ENCODE measurements around the gene CNOT6L.
A peak's percentile ranks its signal among the peaks of the same experiment; 100 is the strongest.
"Not testable (repeated sequence)": the region's sequence is repeated elsewhere in the genome, so short reads cannot be mapped to it uniquely, and the experiment has no call there.

CNOT6L gene

DNA sequence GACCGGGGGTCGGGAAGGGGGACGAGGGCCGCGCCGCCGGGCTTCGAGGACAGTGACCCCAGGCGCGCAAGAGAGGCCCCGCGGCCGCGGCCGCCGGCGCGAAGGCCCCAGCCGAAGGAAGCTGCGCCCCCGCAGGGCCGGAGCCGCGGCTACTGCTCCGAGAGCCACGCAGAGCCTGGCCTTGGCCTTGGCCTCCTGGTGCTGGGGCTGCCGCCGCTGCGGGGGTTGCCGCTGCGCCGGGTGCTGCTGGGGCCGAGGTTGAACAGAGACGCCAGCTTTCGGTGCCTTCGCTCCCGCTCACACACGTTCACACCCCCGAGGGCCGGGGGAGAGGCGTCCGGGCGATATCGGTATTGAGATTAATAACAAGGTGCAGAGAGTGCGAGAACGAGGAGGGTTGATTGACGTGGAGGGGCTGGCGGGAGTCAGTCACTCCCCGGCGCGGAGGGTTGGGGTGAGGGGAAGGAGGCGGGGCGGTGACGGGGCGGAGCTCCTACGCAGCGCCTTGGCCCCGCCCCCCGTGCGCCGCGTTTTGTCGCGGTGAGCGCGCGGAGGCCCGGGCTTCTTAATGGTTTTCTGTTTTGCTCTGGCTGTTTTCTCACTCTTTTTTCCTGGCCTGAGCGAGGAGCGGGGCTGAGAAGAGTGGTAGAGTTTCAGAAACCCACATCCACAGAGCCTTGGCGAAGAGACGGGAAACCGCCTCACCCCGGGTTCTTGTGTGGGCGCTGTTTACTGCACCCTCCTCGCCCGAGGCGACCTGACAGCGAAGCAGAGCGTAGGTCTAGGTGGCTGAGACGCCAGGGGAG, 878 bp upstream of the CNOT6L start:
- peak; percentile 96 to 97 for DNase-seq

DNA sequence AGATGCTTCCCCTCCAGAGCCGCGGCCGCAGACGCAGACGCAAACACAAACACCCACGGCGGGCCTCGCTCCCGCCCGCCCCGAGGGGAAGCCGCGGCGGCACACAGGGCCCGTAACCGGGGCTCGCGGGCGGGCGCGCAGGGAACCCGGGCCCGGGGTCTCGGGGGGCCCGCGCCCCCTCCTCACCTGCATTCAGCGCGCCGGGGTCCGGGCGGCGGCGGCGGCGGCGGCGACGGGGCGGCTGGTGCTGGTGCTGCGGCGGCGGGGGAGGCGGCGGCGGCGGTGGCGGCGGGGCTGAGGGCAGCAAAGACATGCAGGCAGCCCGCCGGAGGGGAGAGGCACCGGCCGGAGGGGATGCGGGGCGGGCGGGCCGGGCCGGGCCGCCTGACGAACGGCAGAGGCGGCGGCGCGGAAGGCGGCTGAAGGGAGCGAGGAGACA, 255 bp upstream of the CNOT6L start:
- DNase-seq: no peak

DNA sequence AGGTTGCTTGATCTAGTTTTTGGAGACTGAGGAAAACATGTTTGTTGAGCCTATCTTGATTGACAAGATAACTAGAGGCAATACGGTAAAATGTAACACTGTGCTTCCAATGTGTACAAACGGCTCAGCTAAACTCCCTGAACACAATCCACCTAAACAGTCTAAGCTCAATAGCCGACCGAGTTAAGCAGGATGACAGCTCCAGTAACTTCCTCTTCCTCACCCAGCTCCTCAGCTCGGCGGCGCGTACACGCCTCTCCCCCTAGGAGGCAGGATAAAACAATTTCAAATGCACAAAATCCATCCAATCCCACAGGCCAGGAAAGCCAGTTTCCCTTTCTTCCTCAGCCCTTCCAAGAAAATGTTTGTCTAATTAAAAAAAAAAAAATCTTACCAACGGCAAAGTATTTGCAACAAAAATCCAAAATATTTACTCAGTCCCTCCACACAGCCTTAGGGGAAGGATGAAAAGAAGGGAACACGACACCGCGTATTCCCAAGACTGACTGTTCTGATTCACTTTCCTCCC, 1.0 kb downstream of the CNOT6L start:
- DNase-seq: peak; percentile 49 to 54

DNA sequence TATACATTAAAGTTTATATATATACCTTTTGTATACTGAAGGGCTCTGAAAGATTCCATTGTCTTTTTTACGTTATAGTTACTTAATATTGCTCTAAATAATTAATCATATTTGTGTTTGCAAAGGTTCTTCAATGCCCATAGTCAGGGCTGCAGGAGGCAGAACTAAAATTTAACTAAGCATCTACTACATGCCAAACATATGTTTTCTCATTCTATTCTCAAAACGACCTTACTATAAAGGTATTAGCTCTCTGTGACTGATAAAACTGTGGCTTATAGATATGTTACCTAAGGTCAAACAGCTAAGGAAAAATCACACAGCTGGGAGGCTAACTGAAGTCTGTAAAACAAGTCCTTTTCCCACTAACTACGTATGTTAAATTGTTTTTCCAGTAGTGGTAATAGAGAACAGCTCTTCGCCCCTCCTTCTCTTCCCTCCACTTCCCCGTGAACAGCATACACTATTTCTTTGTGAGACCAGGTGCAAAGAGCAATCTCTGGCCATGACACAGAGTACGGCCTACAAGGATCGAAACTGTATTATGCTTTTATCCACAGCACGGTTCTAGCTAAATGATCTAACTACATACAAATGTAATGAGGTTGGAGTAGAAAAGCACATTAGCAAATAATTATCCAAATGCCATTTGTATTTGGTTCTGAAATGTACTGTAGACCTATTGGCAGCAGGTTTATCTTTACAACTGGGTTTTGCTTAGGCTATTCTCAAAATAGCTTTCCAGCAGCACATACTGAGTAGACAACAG, 1.7 kb downstream of the CNOT6L start:
- DNase-seq: no peak

DNA sequence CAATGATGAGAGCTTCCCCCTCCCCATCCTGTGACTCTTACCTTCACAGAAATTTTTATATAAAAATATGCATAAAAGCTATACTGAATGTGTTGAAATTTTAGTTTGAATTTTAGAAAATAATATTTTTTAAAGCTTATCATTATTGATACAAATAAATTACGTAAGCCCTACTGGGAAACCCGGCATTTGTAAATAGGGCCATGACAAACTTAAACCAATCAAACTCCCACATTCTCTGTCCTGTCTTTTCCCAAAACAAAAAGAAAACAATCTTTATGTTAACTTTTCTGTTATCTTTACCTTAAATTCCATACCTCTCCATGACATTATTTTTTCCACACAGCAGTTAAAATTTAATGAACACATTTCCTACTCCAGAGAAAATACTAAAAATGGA, 2.6 kb downstream of the CNOT6L start:
- no peak for DNase-seq

DNA sequence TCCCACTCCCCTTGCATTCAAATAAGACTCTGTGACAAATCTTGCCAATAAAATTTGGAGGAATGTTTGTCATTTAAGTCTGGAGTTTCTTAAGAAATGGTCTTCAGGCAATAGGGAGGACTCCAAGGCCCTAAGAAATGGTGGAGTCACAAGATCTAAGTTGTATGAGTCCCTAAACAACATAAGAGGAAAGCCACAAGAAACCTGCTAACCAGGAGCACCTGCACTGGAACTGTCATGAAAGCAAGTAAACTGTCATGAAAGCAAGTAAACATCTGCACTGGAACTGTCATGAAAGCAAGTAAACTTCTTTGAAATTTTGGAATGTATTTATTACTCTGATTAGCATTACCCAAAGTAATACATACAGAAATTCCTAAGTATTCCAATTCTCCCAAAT, 3.5 kb downstream of the CNOT6L start:
- no peak for DNase-seq

DNA sequence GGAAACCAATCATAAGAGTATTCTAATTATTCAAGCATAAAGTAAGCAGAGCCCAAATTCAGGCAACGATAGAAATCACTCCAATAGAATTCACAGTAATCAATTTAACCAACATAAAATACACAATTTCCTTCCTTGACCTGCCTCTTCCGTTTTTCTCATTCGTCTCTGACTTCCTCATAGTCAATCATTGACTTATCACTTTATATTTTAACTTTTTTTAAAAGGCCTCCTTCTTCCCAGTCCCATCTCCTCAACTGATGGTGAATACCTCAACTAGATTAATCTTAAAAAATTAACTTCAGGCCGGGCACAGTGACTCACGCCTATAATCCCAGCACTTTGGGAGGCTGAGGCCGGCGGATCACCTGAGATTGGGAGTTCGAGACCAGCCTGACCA, 13.3 kb downstream of the CNOT6L start:
- no peak for DNase-seq

DNA sequence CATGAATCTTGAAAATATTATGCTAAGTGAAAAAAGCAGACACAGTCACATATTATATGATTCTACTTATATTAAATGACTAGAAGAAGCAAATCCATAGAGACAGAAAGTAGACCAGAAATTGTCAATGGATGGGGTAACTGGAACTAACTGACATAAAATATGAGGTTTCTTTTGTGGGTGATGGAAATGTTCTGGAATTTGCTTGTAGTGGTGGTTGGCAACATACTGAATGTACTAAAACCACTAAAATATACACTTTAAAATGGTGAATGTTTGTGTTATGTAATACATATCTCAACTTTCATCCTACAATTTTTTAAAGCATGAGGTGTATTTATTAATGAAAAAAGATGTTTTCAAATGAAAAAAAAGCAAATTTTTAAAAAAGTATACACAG, 14.7 kb downstream of the CNOT6L start:
- no peak for DNase-seq

DNA sequence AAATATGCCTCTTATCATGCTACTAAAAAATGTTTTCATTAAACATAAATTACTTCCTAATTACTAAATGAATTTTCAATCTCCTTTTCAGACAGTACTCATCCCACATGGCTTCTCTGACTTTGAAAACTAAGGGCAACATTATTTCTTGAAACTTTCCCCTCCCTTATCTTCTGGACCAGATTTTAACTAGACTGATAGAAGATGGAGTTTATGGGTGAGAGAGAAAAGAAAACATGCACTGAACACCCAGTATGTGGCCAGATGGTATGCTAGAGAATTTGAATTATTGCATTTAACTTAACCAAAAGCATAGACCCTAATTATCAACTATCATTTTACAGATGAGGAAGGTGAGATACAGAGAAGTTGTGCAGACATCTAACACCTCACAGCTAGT, 16.8 kb downstream of the CNOT6L start:
- DNase-seq: no peak

DNA sequence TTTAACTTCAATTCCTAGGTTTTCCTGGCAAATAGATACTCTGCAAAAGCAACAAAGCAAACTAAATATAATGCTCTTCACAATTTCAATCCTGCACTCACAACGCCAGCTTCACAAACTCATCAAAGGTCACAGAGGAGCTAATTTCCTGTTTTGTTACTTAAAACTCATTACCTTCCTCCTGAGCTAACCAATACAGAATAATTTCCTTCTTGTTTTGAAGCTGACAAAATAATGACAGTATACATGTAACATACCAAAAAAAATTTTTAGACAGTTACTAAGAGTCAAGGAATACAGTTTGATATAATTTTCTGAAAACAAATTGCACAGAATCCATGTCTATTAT, 17.9 kb downstream of the CNOT6L start:
- DNase-seq: no peak

DNA sequence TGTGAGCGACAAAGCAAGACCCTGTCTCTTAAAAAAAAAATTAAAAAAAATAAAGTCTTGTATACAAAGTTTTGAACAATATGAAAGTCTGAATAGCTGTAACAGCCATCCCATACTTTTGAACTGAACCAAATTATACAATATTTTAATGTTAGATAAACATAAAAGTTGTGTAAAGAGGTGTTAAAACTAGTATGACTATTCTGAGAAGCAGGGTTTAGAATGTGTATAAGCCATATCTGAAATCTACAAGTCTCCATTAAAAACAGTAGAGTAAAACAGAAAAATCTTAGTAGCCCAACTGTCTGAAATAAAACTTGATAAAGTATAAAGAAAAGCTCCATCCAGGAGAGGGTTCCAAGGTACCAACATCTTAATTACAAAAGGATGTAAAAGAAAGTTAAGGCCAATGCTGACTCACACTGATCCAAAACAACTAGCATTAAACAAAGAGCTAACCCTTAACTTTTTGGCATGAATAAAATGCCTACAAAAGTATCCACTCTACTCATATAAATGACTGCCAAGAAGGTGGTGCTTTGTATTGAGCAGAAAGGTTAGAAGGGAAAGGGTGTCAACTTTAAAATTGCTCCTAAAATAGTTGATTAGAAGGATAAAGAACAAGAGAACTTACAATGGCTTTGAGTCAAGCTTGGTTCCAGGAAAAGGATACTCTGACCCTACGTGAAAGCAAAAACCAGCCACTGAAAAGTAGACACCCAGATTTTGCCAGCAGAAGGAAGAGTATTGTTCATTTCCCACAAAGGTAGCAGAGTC, 18.5 kb downstream of the CNOT6L start:
- no peak for DNase-seq

DNA sequence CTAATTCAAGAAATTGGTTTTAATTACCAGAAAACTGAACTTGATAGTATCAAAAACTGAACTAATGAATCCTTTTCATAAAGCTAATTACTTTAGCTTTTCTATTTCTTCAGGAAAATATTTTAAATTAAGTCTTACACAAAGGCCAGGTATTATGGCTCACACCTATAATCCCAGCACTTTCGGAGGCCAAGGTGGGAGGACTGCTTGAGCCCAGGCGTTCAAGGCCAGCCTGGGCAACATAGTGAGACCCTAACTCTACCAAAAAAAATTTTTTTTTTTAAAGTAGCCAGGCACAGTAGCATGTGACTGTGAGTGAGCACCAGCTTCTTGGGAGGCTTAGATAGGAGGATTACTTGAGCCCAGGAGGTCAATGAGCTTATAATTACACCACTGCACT, 19.1 kb downstream of the CNOT6L start:
- DNase-seq: no peak

DNA sequence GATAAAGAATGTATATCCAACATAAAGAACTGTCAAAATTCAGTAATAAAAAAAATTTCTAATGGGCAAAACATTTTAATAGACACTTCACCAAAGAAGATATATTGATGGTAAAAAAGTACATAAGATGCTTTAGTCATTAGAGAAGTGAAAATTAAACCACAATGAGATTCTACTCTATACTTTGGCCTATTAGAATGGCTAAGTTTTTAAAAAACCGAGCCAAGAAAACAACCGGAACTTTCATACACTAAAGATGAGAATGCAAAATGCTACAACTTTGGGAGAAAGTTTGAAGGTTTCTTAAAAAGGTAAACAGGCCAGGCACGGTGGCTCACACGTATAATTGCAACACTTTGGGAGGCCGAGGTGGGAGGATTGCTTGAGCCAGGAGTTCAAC, 20.8 kb downstream of the CNOT6L start:
- DNase-seq: no peak

DNA sequence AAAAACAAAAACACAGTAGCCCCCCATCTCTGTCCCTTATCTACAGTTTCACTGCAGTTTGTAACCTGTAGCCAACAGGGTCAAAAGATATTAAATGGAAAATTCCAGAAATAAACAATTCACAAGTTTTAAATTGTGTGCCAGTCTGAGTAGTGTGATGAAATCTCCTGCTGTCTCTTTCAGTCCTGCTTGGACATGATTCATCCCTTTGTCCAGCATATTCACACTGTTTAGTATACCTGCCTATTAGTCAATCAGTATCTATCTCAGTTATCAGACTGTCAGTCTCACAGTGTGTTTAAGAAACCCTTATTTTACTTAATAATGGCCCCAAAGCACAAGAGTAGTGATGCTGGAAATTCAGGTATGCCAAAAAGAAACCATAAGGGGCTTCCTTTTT, 21.9 kb downstream of the CNOT6L start:
- DNase-seq: no peak

DNA sequence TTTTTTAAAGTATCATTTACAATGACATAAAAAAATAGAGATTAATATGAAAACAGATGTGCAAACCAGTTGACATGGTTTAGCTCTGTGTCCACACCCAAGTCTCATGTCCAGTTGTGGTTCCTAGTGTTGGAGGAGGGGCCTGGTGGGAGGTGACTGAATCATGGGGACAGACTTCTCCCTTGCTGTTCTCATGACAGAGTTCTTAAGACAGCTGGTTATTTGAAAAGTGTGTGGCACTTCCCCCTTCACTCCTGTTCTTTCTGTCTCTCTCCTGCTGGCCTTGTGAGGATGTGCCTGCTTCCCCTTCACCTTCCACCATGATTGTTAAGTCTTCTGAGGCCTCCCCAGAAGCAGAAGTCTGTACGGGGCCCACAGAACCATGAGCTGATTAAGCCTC, 23.8 kb downstream of the CNOT6L start:
- no peak for DNase-seq

DNA sequence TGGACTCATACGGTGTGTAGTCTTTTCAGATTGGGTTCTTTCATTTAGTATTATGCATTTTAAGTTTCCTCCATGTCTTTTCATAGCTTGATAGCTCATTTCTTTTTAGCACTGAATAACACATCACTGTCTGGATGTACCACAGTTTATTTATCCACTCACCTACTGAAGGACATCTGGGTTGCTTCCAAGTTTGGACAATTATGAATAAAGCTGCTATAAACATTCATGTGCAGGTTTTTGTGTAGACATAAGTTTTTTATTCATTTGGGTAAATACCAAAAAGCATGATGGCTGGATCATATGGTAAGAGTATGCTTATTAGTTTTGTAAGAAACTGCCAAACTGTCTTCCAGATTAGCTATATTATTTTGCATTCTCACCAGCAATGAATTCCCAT, 29.0 kb downstream of the CNOT6L start:
- DNase-seq: no peak

DNA sequence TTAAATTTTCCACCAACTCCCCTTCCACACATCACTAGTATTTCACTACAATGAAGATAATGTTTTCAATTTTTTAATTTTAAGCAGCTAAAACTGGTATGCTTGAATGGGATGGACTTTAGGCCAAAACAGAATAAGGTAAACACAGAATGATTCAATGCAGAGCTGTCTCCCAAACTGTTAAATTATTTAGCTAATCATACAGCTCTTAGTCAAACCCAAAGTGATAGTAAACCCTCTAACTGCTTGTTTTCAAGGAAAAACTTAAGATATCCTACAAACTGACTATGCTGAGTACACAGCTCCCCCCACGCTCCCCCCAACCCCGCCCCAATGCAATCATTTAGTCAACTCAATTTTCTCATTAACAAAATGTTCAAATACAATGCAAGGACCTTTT, 30.2 kb downstream of the CNOT6L start:
- DNase-seq: no peak

DNA sequence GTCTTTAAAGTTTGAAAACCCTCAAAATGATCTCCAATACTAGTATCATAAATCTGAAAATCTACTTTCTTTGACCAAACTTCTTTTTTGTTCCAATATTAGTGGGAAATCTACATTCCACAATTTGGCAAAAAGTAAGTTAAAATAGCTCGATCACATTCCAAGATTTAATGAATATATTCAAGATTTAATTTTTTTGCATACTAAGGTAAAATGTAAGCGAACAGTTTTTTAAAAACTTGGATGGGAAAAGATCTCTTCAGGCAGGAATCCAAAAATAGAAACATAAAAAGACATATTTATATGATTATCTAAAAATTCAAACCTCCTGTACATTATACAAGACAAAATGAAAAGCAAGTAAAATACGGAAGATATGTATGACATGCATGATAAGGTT, 31.2 kb downstream of the CNOT6L start:
- no peak for DNase-seq

DNA sequence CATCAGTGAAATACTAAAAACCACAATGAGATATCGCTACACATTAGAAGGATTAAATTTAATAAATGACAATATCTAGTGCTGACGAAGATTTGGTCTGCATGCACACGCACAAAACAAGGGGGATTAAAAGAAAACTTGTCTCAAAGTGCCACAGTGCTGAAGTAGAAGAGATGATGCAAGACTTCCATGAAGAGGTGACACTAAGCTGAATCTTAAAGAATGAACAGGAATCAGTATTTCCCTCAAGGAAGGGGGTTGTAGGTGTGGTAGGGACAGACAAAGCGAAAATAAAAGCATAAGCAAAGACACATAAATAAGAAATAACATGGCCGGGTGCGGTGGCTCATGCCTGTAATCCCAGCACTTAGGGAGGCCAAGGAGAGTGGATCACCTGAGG, 33.5 kb downstream of the CNOT6L start:
- no peak for DNase-seq

DNA sequence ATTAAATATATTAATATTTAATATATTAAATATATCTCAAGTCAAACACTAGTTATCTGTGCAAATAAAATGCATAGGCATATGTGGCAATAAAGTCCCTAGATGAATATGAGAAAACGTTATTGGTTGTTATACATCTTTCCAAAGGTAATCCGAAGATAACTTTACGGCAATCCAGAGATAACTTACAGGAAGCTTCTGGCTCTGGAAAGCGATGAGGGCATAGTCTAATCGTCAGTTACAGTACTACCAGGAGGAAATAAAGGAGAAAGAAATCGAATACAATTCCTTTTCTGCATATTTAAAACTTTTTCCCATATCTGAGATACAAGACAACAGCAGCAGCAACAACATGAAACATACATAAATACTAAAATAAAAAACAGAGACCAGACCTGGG, 35.3 kb downstream of the CNOT6L start:
- no peak for DNase-seq

DNA sequence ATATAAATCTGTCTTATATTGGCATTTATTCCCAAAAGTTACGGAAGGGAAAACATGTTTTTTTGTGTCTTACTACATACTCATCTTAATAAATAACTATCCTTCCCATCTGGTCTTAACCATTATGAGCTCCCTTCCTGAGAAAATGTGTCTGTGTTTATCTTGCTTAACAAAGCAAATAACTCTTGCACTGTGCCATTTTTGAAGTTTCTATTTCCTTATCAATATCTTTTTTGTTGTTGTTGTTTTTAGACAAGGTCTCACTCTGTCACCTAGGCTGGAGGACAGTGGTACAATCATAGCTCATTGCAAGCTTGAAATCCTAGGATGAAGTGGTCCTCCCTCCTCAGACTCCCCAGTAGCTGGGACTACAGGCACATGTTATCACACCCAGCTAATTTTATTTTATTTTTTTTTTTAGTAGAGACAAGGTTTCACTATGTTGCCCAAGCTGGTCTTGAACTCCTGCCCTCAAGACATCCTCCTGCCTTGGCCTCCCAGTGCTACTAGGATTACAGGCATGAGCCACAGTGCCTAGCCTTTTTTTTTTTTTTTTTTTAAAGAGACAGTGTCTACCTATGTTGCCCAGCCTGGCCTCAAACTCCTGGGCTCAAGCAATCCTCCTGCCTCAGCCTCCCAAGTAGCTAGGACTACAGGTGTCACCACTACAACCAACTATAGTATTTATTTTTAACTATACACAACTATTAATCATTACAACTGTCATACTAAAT, 36.9 kb downstream of the CNOT6L start:
- DNase-seq: no peak

DNA sequence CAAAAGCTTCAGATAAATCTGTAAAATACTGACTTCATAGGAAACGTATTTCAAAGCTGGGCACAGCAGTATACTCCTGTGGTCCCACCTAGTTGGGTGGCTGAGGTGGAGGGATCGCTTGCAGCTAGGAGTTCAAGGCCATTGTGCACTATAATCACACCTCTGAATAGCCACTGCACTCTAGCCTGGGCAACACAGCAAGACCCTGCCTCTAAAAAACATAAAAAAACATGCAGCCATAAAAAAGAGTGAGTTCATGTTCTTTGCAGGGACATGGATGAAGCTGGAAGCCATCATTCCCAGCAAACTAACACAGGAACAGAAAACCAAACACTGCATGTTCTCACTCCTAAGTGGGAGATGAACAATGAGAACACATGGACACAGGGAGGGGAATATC, 38.4 kb downstream of the CNOT6L start:
- not testable (repeated sequence) for DNase-seq

Data from NCI-H187 (cell line).